RPMI8226 (cell line): Measurements from ENCODE around the gene WDHD1.
"Not testable (repeated sequence)": the region's sequence is repeated elsewhere in the genome, so short reads cannot be mapped to it uniquely, and the experiment has no call there.

Experiments
- DNase-seq: peaks from one replicate; pipeline ENCODE4 v3.0.0-alpha.2; 2015

Gene WDHD1

GRCh38 chr14:54946500-54946899 lies 80.4 kb downstream of the WDHD1 start:
- no peak for DNase-seq

- DNase-seq, result no peak
Measured at GRCh38 chr14:54944737-54945391, 82.0 kb downstream of the WDHD1 start.

- DNase-seq, result peak; percentile 4
Measured at GRCh38 chr14:54942913-54943312, 84.0 kb downstream of the WDHD1 start.

- no peak for DNase-seq
Measured at GRCh38 chr14:54936816-54937215, 90.1 kb downstream of the WDHD1 start.

- no peak for DNase-seq
Measured at GRCh38 chr14:54935958-54936357, 90.9 kb downstream of the WDHD1 start.

GRCh38 chr14:54935100-54935499 lies 91.8 kb downstream of the WDHD1 start:
- DNase-seq, result no peak

- DNase-seq, result no peak
Measured at GRCh38 chr14:54933006-54933405, 93.9 kb downstream of the WDHD1 start.

GRCh38 chr14:54931598-54932340 lies 95.1 kb downstream of the WDHD1 start:
- DNase-seq, result no peak

- no peak for DNase-seq
Measured at GRCh38 chr14:54931101-54931500, 95.8 kb downstream of the WDHD1 start.

- no peak for DNase-seq
Measured at GRCh38 chr14:54929556-54929955, 97.3 kb downstream of the WDHD1 start.

GRCh38 chr14:54928216-54928615 lies 98.7 kb downstream of the WDHD1 start:
- DNase-seq, result no peak

GRCh38 chr14:54927551-54927950 lies 99.3 kb downstream of the WDHD1 start:
- DNase-seq, result no peak

- DNase-seq, result not testable (repeated sequence)
Measured at GRCh38 chr14:54926570-54926969, 100.3 kb downstream of the WDHD1 start.

GRCh38 chr14:54922598-54922997 lies 104.3 kb downstream of the WDHD1 start:
- no peak for DNase-seq

GRCh38 chr14:54920052-54920451 lies 106.8 kb downstream of the WDHD1 start:
- DNase-seq, result no peak

- DNase-seq, result no peak
Measured at GRCh38 chr14:54919330-54919729, 107.6 kb downstream of the WDHD1 start.

GRCh38 chr14:54918427-54918826 lies 108.5 kb downstream of the WDHD1 start:
- DNase-seq, result no peak

- no peak for DNase-seq
Measured at GRCh38 chr14:54916101-54916500, 110.8 kb downstream of the WDHD1 start.

- DNase-seq, result no peak
Measured at GRCh38 chr14:54909817-54910558, 116.9 kb downstream of the WDHD1 start.

GRCh38 chr14:54908973-54909372 lies 117.9 kb downstream of the WDHD1 start:
- not testable (repeated sequence) for DNase-seq

- DNase-seq, result peak; percentile 12
Measured at GRCh38 chr14:54908190-54908589, 118.7 kb downstream of the WDHD1 start.

GRCh38 chr14:54906075-54906474 lies 120.8 kb downstream of the WDHD1 start:
- DNase-seq, result no peak

GRCh38 chr14:54902521-54903420 lies 124.1 kb downstream of the WDHD1 start, which contains the start of gene GCH1:
Gene GCH1, minus strand, starts transcription at chr14:54902826. Its CDS starts 163 bp downstream, at chr14:54902663.
- peak; percentile 80 for DNase-seq
